SHP77 (cell line): ENCODE measurements around the gene GTF2IRD2.
"Not testable (repeated sequence)": the region's sequence is repeated elsewhere in the genome, so short reads cannot be mapped to it uniquely, and the experiment has no call there.

ENCODE experiments used
- DNase-seq, 2 experiments: peaks; one replicate each; lab custom pipeline; 2025; lab: John Stamatoyannopoulos, UW

Gene GTF2IRD2

GRCh38 chr7:74850833-74851721, at the start of gene GTF2IRD2:
Gene GTF2IRD2, minus strand, starts transcription at chr7:74851605. Its CDS starts 15,227 bp downstream, at chr7:74836378.
- DNase-seq: not testable (repeated sequence)

DNA sequence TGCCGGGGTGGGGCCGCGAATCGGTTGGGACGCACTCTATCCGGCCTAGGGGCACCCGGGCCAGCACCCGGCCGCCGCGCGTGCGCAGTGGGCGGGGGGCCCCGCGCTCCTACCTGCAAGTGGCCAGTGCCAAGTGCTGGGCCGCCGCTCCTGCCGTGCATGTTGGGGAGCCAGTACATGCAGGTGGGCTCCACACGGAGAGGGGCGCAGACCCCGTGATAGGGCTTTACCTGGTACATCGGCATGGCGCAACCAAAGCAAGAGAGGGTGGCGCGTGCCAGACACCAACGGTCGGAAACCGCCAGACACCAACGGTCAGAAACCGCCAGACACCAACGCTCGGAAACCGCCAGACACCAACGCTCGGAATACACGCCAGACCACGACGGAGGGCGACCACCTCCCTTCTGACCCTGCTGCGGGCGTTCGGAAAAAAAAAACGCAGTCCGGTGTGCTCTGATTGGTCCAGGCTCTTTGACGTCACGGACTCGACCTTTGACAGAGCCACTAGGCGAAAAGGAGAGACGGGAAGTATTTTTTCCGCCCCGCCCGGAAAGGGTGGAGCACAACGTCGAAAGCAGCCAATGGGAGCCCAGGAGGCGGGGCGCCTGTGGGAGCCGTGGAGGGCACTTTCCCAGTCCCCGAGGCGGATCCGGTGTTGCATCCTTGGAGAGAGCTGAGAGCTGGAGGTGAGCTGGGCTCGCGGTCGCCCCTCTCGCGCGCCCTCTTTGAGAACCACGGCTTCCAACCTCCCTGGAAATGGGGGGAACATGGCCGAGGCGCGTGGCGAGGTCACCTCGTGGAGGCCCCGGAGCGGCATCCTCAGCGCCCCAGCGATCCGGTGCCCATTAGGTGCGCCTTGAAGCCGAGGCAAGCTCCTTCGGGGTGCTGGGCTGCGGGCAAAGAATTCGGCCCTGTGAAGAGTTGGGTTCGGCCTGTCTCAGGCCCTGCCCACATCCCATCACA, 39.0 kb upstream of the GTF2IRD2 start:
- DNase-seq: peak; percentile 73 to 74

DNA sequence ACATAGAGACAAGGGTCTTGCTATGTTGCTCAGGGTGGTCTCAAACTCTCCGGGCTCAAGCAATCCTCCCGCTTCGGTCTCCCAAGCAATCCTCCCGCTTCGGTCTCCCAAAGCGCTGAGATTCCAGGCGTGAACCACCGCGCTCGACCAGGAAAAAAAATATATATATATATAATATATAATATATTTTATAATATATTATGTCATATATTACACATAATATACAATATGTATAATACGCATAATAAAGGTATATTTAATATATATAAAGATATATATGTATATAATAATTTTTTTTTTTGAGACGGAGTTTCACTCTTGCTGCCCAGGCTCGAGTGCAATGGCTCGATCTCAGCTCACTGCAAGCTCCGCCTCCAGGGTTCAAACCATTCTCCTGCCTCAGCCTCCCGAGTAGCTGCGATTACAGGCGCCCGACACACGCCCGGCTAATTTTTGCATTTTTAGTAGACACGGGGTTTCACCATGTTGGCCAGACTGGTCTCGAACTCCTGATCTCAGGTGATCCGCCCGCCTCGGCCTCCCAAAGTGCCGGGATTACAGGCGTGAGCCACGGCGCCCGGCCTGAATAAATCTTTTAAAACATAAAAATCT, 38.2 kb upstream of the GTF2IRD2 start:
- not testable (repeated sequence) for DNase-seq

- not testable (repeated sequence) for DNase-seq
These were observed 33.9 kb upstream of the GTF2IRD2 start for GRCh38 chr7:74885295-74885694.

GRCh38 chr7:74882110-74882509, 30.7 kb upstream of the GTF2IRD2 start:
- DNase-seq: not testable (repeated sequence)

- not testable (repeated sequence) for DNase-seq
These were observed 23.5 kb upstream of the GTF2IRD2 start for GRCh38 chr7:74874748-74875512.

DNA sequence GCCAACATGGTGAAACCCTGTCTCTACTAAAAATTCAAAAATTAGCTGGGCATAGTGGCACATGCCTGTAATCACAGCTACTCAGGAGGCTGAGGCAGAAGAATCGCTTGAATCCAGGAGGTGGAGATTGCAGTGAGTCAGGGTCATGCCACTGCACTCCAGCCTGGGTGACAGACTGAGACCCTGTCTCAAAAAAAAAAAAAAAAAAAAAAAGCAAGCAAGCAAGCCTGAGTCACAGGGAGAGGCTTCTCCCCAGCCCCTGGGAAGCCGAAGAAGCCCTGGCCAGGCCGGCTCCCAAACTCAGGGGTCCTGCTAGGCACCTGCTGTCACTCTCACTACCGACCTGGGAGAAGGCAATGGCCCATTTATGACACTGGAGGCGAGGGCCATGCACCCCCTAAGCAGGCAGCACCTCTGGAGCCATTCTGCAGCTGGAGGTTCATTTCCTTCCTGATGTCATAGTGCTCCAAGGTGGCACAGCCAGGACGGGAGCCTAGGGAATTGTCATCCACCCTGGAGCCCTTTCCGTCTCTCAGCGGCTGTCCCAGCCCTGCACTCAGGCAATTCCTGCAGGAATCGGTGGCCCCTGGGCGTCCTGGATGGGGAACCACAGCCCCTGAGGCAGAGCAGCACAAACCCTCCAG, 22.8 kb upstream of the GTF2IRD2 start:
- not testable (repeated sequence) for DNase-seq

DNA sequence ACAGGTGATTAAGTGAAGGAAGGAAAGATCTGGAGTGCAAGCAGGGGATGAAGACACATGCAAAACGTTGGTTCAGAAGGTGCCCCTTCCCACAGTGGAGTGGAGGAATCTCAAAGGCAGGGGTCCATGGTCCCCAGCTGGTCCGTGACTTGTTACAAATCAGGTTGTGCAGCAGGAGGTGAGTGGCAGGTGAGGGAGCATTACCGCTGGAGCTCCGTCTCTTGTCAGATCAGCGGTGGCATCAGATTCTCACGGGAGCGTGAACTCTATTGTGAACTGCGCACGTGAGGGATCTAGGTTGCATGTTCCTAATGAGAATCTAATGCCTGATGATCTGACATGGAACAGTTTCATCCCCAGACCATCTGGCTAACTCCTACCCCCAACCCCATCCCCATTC, 21.1 kb upstream of the GTF2IRD2 start:
- not testable (repeated sequence) for DNase-seq

- DNase-seq: not testable (repeated sequence)
These were observed 14.4 kb upstream of the GTF2IRD2 start for GRCh38 chr7:74865777-74866176.

DNA sequence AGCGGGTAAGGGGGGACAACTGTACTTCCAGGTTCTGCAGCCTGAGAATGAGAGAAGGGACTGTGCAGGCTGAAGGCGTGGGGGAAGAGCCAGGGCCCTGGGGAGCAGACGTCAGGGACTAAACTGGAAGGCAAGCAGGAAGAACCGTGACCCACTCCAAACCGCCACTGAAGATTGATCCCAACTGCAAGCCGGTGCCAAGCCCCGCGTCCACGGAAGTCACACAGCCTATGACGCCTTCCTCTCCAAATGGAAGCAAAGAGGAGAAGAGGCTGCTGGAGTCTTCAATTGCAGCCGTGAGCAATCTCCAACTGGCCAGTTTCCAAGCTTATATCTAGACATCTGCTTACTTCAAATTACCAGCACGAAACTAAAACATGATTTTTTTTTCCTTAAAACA, 1.6 kb downstream of the GTF2IRD2 start:
- not testable (repeated sequence) for DNase-seq

DNA sequence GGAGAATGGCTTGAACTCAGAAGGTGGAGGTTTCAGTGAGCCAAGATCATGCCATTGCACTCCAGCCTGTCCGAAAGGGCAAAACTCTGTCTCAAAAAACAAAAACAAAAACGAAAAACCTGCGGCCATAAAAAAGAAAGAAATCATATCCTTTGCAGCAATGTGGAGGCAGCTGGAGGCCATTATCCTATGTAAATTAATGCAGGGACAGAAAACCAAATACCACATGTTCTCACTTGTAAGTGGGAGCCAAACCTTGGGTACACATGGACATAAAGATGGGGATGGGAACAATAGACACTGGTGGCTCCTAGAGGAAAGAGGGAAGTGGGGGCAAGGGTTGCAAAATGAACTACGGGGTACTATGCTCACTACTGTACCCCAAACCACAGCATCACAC, 21.0 kb downstream of the GTF2IRD2 start:
- not testable (repeated sequence) for DNase-seq

DNA sequence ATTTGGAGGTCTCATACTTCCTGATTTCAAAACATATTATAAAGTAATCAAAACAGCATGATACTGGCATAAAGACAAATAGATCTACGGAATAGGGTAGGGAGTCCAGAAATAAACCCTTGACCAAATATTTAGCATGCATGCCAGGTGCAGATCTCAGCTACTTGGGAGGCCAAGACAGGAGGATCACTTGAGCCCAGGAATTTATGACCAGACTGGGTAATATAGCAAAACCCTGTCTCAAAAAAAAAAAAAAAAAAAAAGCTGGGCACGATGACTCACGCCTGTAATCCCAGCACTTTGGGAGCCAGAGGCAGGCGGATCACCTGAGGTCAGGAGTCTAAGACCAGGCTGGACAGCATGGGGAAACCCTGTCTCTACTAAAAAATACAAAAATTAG, 21.4 kb downstream of the GTF2IRD2 start:
- DNase-seq: not testable (repeated sequence)

GRCh38 chr7:74821259-74821658, 30.1 kb downstream of the GTF2IRD2 start:
- not testable (repeated sequence) for DNase-seq

DNA sequence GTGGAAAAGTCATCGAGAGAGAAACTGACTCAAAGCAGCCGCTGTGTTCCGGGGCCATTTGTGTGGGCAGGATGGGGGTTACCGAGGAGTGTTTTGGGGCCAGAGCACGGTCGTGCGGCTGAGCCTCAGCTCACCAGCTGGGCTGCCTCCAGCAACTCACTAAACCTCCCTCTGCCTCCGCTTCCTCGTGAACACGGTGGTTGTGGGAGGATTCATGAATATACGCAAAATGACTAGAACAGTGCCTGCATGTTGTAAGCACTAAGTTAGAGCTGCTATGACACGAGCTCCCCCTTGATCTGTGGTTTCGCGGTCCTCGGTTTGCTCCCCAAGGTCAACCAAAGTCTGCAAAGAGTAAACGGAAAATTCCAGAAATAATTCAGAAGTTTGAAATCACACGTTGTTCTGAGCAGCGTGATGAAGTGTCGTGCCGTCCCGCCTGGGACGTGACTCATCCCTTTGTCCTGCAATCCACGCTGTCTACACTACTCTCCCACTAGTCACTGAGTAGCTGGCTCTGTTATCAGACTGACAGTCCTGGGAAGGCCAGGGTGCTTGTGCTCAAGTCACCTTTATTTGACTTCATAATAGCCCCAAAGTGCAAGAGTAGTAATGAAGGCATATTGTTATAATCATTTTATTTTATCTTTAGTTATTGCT, 31.1 kb downstream of the GTF2IRD2 start:
- not testable (repeated sequence) for DNase-seq

DNA sequence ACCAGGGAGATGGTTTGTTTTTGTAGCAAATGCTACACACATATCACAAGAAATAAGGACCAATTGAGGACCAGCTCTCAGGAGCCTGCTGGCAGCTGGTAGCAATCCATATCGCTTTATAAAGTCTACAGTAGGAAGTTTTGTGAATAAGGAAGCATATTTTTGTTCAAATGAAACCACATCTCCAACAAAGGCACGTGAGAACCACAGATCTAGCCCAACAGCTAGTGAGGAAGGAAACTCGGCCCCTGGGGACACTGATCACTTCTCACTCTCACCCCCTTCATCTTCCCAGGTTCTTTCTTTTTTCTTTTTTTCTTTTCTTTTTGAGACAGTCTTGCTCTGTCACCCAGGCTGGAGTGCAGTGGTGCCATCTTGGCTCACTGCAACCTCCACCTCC, 35.5 kb downstream of the GTF2IRD2 start:
- not testable (repeated sequence) for DNase-seq

GRCh38 chr7:74798644-74799043, 52.8 kb downstream of the GTF2IRD2 start:
- not testable (repeated sequence) for DNase-seq

DNA sequence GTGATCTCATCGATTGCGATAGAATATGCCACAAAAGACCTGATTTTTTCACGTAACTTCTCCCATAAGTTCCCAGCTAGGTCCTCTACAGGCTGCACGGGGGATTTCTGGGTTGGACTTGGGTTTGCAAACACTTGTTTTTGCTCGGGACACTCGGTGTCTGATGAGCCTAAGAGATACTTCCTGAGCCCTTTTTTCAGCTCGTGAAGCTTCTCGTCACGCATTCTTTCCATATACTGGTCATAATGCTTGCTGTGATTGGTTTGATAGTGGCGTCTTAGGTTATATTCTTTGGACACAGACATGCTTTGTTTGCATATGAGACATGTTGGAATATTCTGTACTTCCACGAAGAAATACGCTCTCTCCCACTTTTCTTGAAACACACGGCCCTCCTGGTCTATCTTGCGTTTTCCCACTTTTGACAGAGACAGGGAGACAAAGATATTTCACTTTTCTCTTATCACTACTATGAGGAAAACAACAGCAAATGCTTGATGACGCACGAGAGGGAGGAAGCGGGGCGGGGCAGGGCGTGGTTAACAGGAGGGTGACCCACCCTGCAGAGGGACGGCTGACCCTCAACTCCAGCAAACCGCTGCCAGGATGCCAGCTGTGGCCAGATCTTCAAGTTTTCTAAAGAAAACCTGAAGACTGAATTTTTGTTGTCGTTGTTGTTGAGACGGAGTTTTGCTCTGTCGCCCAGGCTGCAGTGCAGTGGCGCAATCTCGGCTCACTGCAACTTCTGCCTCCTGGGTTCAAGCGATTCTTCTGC, 53.4 kb downstream of the GTF2IRD2 start:
- DNase-seq: not testable (repeated sequence)

DNA sequence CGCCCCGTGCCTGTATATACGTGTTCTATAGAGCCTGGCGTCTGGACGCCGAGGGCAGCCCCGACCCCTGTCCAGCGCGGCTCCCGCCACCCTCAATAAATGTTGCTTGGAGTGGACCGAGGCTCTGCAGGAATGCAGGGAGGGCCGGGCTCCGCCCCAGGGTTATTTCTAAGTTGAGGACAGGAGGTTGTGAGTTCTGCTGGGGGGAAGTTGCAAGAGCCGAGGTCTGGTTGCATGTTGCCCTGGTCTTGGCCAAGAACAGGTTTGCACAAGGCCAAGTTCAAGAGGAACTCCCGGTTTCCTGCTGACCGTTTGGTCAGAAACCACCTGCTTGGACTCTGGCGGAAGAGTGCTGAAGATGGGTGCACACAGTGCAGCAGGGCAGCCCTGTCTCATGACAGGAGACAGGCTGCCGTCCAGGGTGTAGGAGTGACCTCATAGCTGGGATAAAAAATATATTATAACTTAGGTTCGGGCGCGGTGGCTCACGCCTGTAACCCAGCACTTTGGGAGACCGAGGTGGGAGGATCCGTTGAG, 62.1 kb downstream of the GTF2IRD2 start:
- DNase-seq: not testable (repeated sequence)
